Panc1 (cell line): ENCODE data around the gene USP40. TPM values are rescaled to one million over a fixed set of nuclear protein-coding genes. Genes with fewer than 3 reads are reported as not detected.

Experiments
- ATAC-seq: fragments of 200-7000 bp; cut with Tn5 transposase; 2 replicates; pipeline ENCODE4 v1.9.1; 2020; ENCODE audit warnings: mild to moderate bottlenecking, moderate library complexity
- BruUV-seq: library from RNA; stranded (reverse); fragments of 400-500 nt; replicated peaks from 2 replicates; lab custom pipeline; 2021; lab: Mats Ljungman, UMichigan
- CTCF ChIA-PET: fragments of 300-600 bp; sonication (Branson Sonifier 250); formaldehyde crosslinking; loops from one replicate; lab custom pipeline; 2022; ENCODE audit warnings: antibody characterized with exemption; lab: Charles Lee
- POLR2A ChIA-PET: fragments of 300-600 bp; sonication (Branson Sonifier 250); formaldehyde crosslinking; loops from one replicate; lab custom pipeline; 2022; ENCODE audit warnings: antibody characterized with exemption; lab: Charles Lee
- DNase-seq: peaks from one replicate; pipeline ENCODE4 v3.0.0-alpha.2; 2010; ENCODE audit warnings: low read depth, low spot score
- H3K27ac ChIP-seq: 2 replicates; pipeline ENCODE4 v1.5.1; 2011; ENCODE audit warnings: mild to moderate bottlenecking, low read length, inconsistent platforms
- H3K27me3 ChIP-seq: fragments of 200-500 bp; sonication (Bioruptor generic); 2 replicates; pipeline ENCODE4 v1.6.0; 2014; ENCODE audit warnings: low read length, inconsistent platforms; ENCODE audit not compliant: control insufficient read depth, insufficient read depth
- H3K36me3 ChIP-seq: fragments of 200-500 bp; sonication (Bioruptor generic); 2 replicates; pipeline ENCODE4 v1.5.1; 2014; ENCODE audit warnings: inconsistent platforms, mild to moderate bottlenecking, low read length, moderate library complexity; ENCODE audit not compliant: control insufficient read depth, insufficient read depth
- H3K4me1 ChIP-seq: 2 replicates; pipeline ENCODE4 v1.5.1; 2011; ENCODE audit warnings: inconsistent platforms, mild to moderate bottlenecking, low read length, moderate library complexity; ENCODE audit not compliant: control insufficient read depth, insufficient read depth
- H3K4me3 ChIP-seq, 2 experiments: 2 replicates each; pipeline ENCODE4 v1.5.1; 2011 to 2012; ENCODE audit warnings: low read depth in 2 of 2, low read length in 2 of 2, mild to moderate bottlenecking in 2 of 2, inconsistent platforms in 1 of 2, moderate library complexity in 1 of 2
- H3K9me3 ChIP-seq: fragments of 200-500 bp; sonication (Bioruptor generic); 2 replicates; pipeline ENCODE4 v1.5.1; 2014; ENCODE audit warnings: low read depth, mild to moderate bottlenecking, inconsistent platforms, low read length, moderate library complexity; ENCODE audit not compliant: control insufficient read depth, insufficient read depth
- CTCF ChIP-seq: fragments of 450-650 bp; IDR thresholded peaks from 2 replicates; pipeline ENCODE4 v1.5.1; 2017; ENCODE audit warnings: mild to moderate bottlenecking
- POLR2AphosphoS5 ChIP-seq: IDR thresholded peaks from 2 replicates; pipeline ENCODE4 v1.6.1; 2012; ENCODE audit warnings: mild to moderate bottlenecking, low read depth, low read length, moderate library complexity
- REST ChIP-seq, 2 experiments: IDR thresholded peaks; 2 replicates each; pipeline ENCODE4 v1.6.1; 2011 to 2012; ENCODE audit warnings: low read depth in 2 of 2, control low read depth in 1 of 2, low read length in 1 of 2, mild to moderate bottlenecking in 1 of 2, moderate library complexity in 1 of 2; ENCODE audit not compliant: insufficient read depth in 1 of 2
- SIN3A ChIP-seq: IDR thresholded peaks from 2 replicates; pipeline ENCODE4 v1.6.1; 2012; ENCODE audit warnings: low read depth, mild to moderate bottlenecking, low read length, moderate library complexity, borderline replicate concordance; ENCODE audit not compliant: insufficient read depth
- TCF7L2 ChIP-seq: IDR thresholded peaks from 2 replicates; pipeline ENCODE4 v1.6.1; 2011; ENCODE audit warnings: mild to moderate bottlenecking, low read depth, low read length, inconsistent platforms
- in situ Hi-C: cut with HindIII; loops from 2 replicates; pipeline ENCODE4 v1.10.0; 2016; ENCODE audit warnings: low sequenced_read_pairs, low pct_unique_long_range_greater_than_20kb
- intact Hi-C: fragments of 100-400 bp; cut with micrococcal nuclease; formaldehyde crosslinking; loops from one replicate; pipeline ENCODE4 v1.10.0; 2022; ENCODE audit not compliant: unreplicated experiment
- total RNA-seq: library from RNA; stranded (reverse); gene quantifications from one replicate; pipeline ENCODE4 v1.2.1, GENCODE V29; 2021; ENCODE audit not compliant: unreplicated experiment

Gene USP40
- total RNA-seq, 1 experiment from 2014 or later = 26.6 TPM

- POLR2A ChIA-PET = no interaction called here
These were observed 129.1 kb downstream of the USP40 start for GRCh38 chr2:233437439-233437955.

GRCh38 chr2:233436691-233437438 lies 129.7 kb downstream of the USP40 start:
- no peak for ATAC-seq
- POLR2A ChIA-PET = no interaction called here
- H3K4me1 ChIP-seq = no peaks in the 10 kb centered on the region
- no peak for DNase-seq
- no peaks in the 10 kb centered on the region for H3K27me3 ChIP-seq
- no peak overlapping the region for H3K27ac ChIP-seq
- CTCF ChIA-PET = no interaction called here
- in situ Hi-C loops = no loop called here
- H3K36me3 ChIP-seq = peaks cover 9% of the 10 kb centered on the region
- TF ChIP-seq REST (IDR thresholded peaks at IDR 0.05; ENCODE audit: insufficient read depth in 1 of 2, low read depth in 2 of 2, low read length in 1 of 2) (no peak), POLR2AphosphoS5 (no peak), TCF7L2 (no peak), SIN3A (no peak), CTCF (no peak)
- intact Hi-C loops = no loop called here
- no peak overlapping the region for H3K4me3 ChIP-seq
- BruUV-seq = no TSS peak
- H3K9me3 ChIP-seq = no peaks in the 10 kb centered on the region

More at GRCh38 chr2:233437439-233437955, 129.1 kb downstream of the USP40 start:
- in situ Hi-C loops = no loop called here
- intact Hi-C loops = no loop called here
- Histone ChIP-seq H3K27ac (no peak overlapping the region), H3K9me3 (no peaks in the 10 kb centered on the region), H3K4me3 (no peak overlapping the region), H3K27me3 (no peaks in the 10 kb centered on the region), H3K4me1 (no peaks in the 10 kb centered on the region), H3K36me3 (peaks cover 9% of the 10 kb centered on the region)
- no peak for TF ChIP-seq POLR2AphosphoS5
- no peak for TF ChIP-seq REST (IDR thresholded peaks at IDR 0.05; ENCODE audit: insufficient read depth in 1 of 2, low read depth in 2 of 2, low read length in 1 of 2)
- TF ChIP-seq TCF7L2 = no peak
- TF ChIP-seq CTCF = no peak
- no peak for TF ChIP-seq SIN3A
- ATAC-seq = no peak
- CTCF ChIA-PET = no interaction called here
- BruUV-seq = no TSS peak
- no peak for DNase-seq
